GM23338 (cell line): ENCODE data around the gene RAMP3. TPM values are rescaled to one million over a fixed set of nuclear protein-coding genes. Genes with fewer than 3 reads are reported as not detected.

Experiments
- ATAC-seq: fragments of 200-7000 bp; cut with Tn5 transposase; 3 replicates; pipeline ENCODE4 v1.9.1; 2020
- DNase-seq: peaks from one replicate; pipeline ENCODE4 v3.0.0-alpha.2; 2015; ENCODE audit warnings: low spot score
- H2AFZ ChIP-seq: fragments of 200-600 bp; sonication (generic); 2 replicates; pipeline ENCODE4 v1.8.0; 2016; ENCODE audit warnings: antibody characterized with exemption, mild to moderate bottlenecking, moderate library complexity
- H3F3A ChIP-seq: fragments of 200-600 bp; sonication (generic); replicated peaks from 2 replicates; pipeline ENCODE4 v1.8.0; 2017; ENCODE audit warnings: antibody characterized with exemption, mixed run types, low read depth
- H3K27ac ChIP-seq: fragments of 200-600 bp; sonication (generic); 2 replicates; pipeline ENCODE4 v1.6.1; 2016; ENCODE audit warnings: low read depth
- H3K27me3 ChIP-seq: fragments of 200-600 bp; sonication (generic); 2 replicates; pipeline ENCODE4 v1.8.0; 2016; ENCODE audit warnings: mild to moderate bottlenecking, mixed run types, moderate library complexity; ENCODE audit not compliant: insufficient read depth
- H3K36me3 ChIP-seq: fragments of 200-600 bp; sonication (generic); 2 replicates; pipeline ENCODE4 v1.8.0; 2016; ENCODE audit warnings: mild to moderate bottlenecking; ENCODE audit not compliant: insufficient read depth
- H3K4me1 ChIP-seq: fragments of 200-600 bp; sonication (generic); 2 replicates; pipeline ENCODE4 v1.8.0; 2016; ENCODE audit warnings: mild to moderate bottlenecking, moderate library complexity; ENCODE audit not compliant: insufficient read depth
- H3K4me2 ChIP-seq: fragments of 200-600 bp; sonication (generic); 2 replicates; pipeline ENCODE4 v1.7.1; 2017; ENCODE audit warnings: mixed run types
- H3K4me3 ChIP-seq: fragments of 200-600 bp; sonication (generic); 2 replicates; pipeline ENCODE4 v1.6.1; 2016; ENCODE audit warnings: mixed run types
- H3K79me2 ChIP-seq: fragments of 200-600 bp; sonication (generic); replicated peaks from 2 replicates; pipeline ENCODE4 v1.8.0; 2017; ENCODE audit warnings: mild to moderate bottlenecking; ENCODE audit not compliant: insufficient read depth
- H3K9me2 ChIP-seq: fragments of 200-600 bp; sonication (generic); 2 replicates; pipeline ENCODE4 v1.8.0; 2017; ENCODE audit not compliant: insufficient read depth
- H4K20me1 ChIP-seq: fragments of 200-600 bp; sonication (generic); replicated peaks from 2 replicates; pipeline ENCODE4 v1.8.0; 2017; ENCODE audit warnings: mild to moderate bottlenecking; ENCODE audit not compliant: insufficient read depth
- H3K27ac Mint-ChIP-seq: 2 replicates; pipeline ENCODE4 v1.8.0; 2020; ENCODE audit warnings: inconsistent platforms, mild to moderate bottlenecking, moderate library complexity, mixed read lengths
- H3K27me3 Mint-ChIP-seq: 3 replicates; pipeline ENCODE4 v1.8.0; 2022; ENCODE audit warnings: low read depth, mild to moderate bottlenecking, moderate library complexity, mixed read lengths, inconsistent platforms; ENCODE audit not compliant: insufficient read depth, poor library complexity
- H3K36me3 Mint-ChIP-seq: 3 replicates; pipeline ENCODE4 v1.8.0; 2021; ENCODE audit warnings: low read depth, mild to moderate bottlenecking, inconsistent platforms, moderate library complexity, mixed read lengths
- H3K4me1 Mint-ChIP-seq: 3 replicates; pipeline ENCODE4 v1.8.0; 2020; ENCODE audit warnings: mild to moderate bottlenecking, inconsistent platforms, mixed read lengths
- H3K4me3 Mint-ChIP-seq: 3 replicates; pipeline ENCODE4 v1.8.0; 2021; ENCODE audit warnings: moderate library complexity, mild to moderate bottlenecking, inconsistent platforms, mixed read lengths
- H3K9me3 Mint-ChIP-seq: 3 replicates; pipeline ENCODE4 v1.8.0; 2020; ENCODE audit warnings: moderate library complexity, mild to moderate bottlenecking, inconsistent platforms, mixed read lengths
- CREB1 ChIP-seq: fragments of 250-450 bp; sonication (Bioruptor Pico); IDR thresholded peaks from 2 replicates; pipeline ENCODE4 v1.5.0; 2020; ENCODE audit warnings: low read depth, mild to moderate bottlenecking, moderate library complexity
- EZH2 ChIP-seq: fragments of 200-600 bp; sonication (generic); IDR thresholded peaks from one replicate; pipeline ENCODE4 v1.8.0; 2017; ENCODE audit warnings: antibody characterized with exemption, mild to moderate bottlenecking, low read depth; ENCODE audit not compliant: unreplicated experiment
- NANOG ChIP-seq: IDR thresholded peaks from 2 replicates; pipeline ENCODE4 v1.6.1; 2016; ENCODE audit warnings: antibody characterized with exemption, borderline replicate concordance
- POLR2AphosphoS5 ChIP-seq: IDR thresholded peaks from 2 replicates; pipeline ENCODE4 v1.6.1; 2016; ENCODE audit warnings: antibody characterized with exemption, low read depth
- ZNF114 ChIP-seq: fragments of 250-450 bp; sonication (Bioruptor Pico); IDR thresholded peaks from 2 replicates; pipeline ENCODE4 v1.5.0; 2020; ENCODE audit warnings: mild to moderate bottlenecking, moderate library complexity
- ZNF462 ChIP-seq: fragments of 250-450 bp; sonication (Bioruptor Pico); IDR thresholded peaks from 2 replicates; pipeline ENCODE4 v1.5.0; 2020; ENCODE audit warnings: mild to moderate bottlenecking, moderate library complexity
- polyA plus RNA-seq: library from polyadenylated mRNA; unstranded; fragments of >200 nt; fragmentation: Nextera tagmentation; extraction: Ambion mirVana; gene quantifications from 2 replicates; pipeline ENCODE4 v1.2.1, GENCODE V29; 2016
- total RNA-seq: library from RNA; depleted of rRNA; stranded (reverse); fragments of >200 nt; shearing (Covaris generic); gene quantifications from 2 replicates; pipeline ENCODE4 v1.2.3, GENCODE V29; 2014

The RAMP3 gene
- total and polyA plus RNA-seq, 2 experiments from 2014 or later: 1.1 to 4.6 TPM

GRCh38 chr7:45229156-45229920 lies 71.7 kb downstream of the RAMP3 start:
- H3K9me2 ChIP-seq: no peaks in the 10 kb centered on the region
- H3K4me3 ChIP-seq: no peak overlapping the region
- H3K79me2 ChIP-seq: no peaks in the 10 kb centered on the region
- 0 out of 3 replicates have a peak, but pooled peaks cover 2% of the 10 kb centered on the region for H3K4me1 Mint-ChIP-seq
- no peak overlapping the region for H3K4me2 ChIP-seq
- H3K4me3 Mint-ChIP-seq: no peak overlapping the region
- no peaks in the 10 kb centered on the region for H3K36me3 Mint-ChIP-seq
- TF ChIP-seq ZNF462 (no peak), ZNF114 (CRISPR knock-in tag) (no peak), NANOG (no peak), EZH2 (no peak)
- H3K27ac ChIP-seq: no peak overlapping the region
- peak overlapping the region; percentile 76; the same call in 1 of the 2 replicates for H2AFZ ChIP-seq
- no peaks in the 10 kb centered on the region for H4K20me1 ChIP-seq
- no peaks in the 10 kb centered on the region for H3K27me3 ChIP-seq
- no peaks in the 10 kb centered on the region for H3F3A ChIP-seq
- peak; percentile 34 for ATAC-seq
- H3K36me3 ChIP-seq: no peaks in the 10 kb centered on the region
- no peak overlapping the region for H3K27ac Mint-ChIP-seq
- H3K27me3 Mint-ChIP-seq: peaks cover 6% of the 10 kb centered on the region
- no peak for DNase-seq
- H3K4me1 ChIP-seq: no peaks in the 10 kb centered on the region
- no peaks in the 10 kb centered on the region for H3K9me3 Mint-ChIP-seq

GRCh38 chr7:45230083-45230482 lies 72.5 kb downstream of the RAMP3 start:
- ATAC-seq (no peak), DNase-seq (no peak)
- Mint-ChIP-seq H3K36me3 (no peaks in the 10 kb centered on the region), H3K27ac (no peak overlapping the region), H3K4me3 (no peak overlapping the region), H3K9me3 (no peaks in the 10 kb centered on the region), H3K4me1 (0 out of 3 replicates have a peak, but pooled peaks cover 2% of the 10 kb centered on the region), H3K27me3 (peaks cover 4% of the 10 kb centered on the region)
- H3K4me3 ChIP-seq: no peak overlapping the region
- no peaks in the 10 kb centered on the region for H3K9me2 ChIP-seq
- no peaks in the 10 kb centered on the region for H3F3A ChIP-seq
- no peaks in the 10 kb centered on the region for H4K20me1 ChIP-seq
- H3K79me2 ChIP-seq: no peaks in the 10 kb centered on the region
- no peaks in the 10 kb centered on the region for H3K27me3 ChIP-seq
- no peaks in the 10 kb centered on the region for H3K36me3 ChIP-seq
- TF ChIP-seq CREB1 (CRISPR knock-in tag) (no peak), POLR2AphosphoS5 (no peak)
- H3K4me2 ChIP-seq: no peak overlapping the region
- no peak overlapping the region for H3K27ac ChIP-seq
- H2AFZ ChIP-seq: no peak overlapping the region
- H3K4me1 ChIP-seq: no peaks in the 10 kb centered on the region
